Measurements from ENCODE around the gene MRAS.

GRCh38 chr3:138351916-138352550 is 3.7 kb downstream of the MRAS start:
- TF ChIP-seq, protein P1, sequence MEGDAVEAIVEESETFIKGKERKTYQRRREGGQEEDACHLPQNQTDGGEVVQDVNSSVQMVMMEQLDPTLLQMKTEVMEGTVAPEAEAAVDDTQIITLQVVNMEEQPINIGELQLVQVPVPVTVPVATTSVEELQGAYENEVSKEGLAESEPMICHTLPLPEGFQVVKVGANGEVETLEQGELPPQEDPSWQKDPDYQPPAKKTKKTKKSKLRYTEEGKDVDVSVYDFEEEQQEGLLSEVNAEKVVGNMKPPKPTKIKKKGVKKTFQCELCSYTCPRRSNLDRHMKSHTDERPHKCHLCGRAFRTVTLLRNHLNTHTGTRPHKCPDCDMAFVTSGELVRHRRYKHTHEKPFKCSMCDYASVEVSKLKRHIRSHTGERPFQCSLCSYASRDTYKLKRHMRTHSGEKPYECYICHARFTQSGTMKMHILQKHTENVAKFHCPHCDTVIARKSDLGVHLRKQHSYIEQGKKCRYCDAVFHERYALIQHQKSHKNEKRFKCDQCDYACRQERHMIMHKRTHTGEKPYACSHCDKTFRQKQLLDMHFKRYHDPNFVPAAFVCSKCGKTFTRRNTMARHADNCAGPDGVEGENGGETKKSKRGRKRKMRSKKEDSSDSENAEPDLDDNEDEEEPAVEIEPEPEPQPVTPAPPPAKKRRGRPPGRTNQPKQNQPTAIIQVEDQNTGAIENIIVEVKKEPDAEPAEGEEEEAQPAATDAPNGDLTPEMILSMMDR (conservative IDR thresholded peaks at IDR 0.05), result no peak
- no peak for TF ChIP-seq EZH2 (IDR thresholded peaks at IDR 0.05; ENCODE audit: low read depth)
